B cell (primary cell): ENCODE data around the gene DYNC2H1. TPM values are rescaled to one million over a fixed set of nuclear protein-coding genes. Genes with fewer than 3 reads are reported as not detected.

Experiments used
- ATAC-seq: fragments of 200-7000 bp; cut with Tn5 transposase; one replicate; pipeline ENCODE4 v1.10.0; 2021; ENCODE audit warnings: low read depth, mild to moderate bottlenecking, moderate number of reproducible peaks, moderate library complexity
- CTCF ChIA-PET: fragments of 350-600 bp; sonication (Branson Sonifier 250); formaldehyde crosslinking; loops from one replicate; lab custom pipeline; 2021; ENCODE audit warnings: antibody characterized with exemption, inconsistent platforms; lab: Charles Lee
- POLR2A ChIA-PET: fragments of 350-600 bp; sonication (Branson Sonifier 250); formaldehyde crosslinking; loops from one replicate; lab custom pipeline; 2021; ENCODE audit warnings: antibody characterized with exemption; lab: Charles Lee
- DNase-seq: peaks from one replicate; pipeline ENCODE4 v3.0.0; 2013
- H2AFZ ChIP-seq: 2 replicates; pipeline ENCODE4 v1.6.1; 2012; ENCODE audit warnings: mild to moderate bottlenecking, low read depth, low read length; ENCODE audit not compliant: insufficient read depth, poor library complexity, severe bottlenecking
- H3K27ac ChIP-seq, 2 donors: 1 replicate in 1 of 2; 2 replicates in 1 of 2; pipeline ENCODE4 v1.5.1; 2012 to 2013; ENCODE audit warnings: low read length in 2 of 2, mild to moderate bottlenecking in 2 of 2, moderate library complexity in 1 of 2
- H3K27me3 ChIP-seq, 4 experiments: fragments of 200-600 bp in 1 of 4; sonication (generic) in 1 of 4; replicated peaks in 1 of 4; 1 replicate in 2 of 4; 2 replicates in 2 of 4; pipeline versions ENCODE4 v1.6.1 to v1.7.0; 2013 to 2016; ENCODE audit warnings: low read length in 3 of 4, mild to moderate bottlenecking in 2 of 4, mixed read lengths in 1 of 4, moderate library complexity in 1 of 4; ENCODE audit not compliant: insufficient read depth in 4 of 4, control insufficient read depth in 3 of 4; ENCODE audit errors: control extremely low read depth in 1 of 4
- H3K36me3 ChIP-seq, 2 experiments: replicated peaks in 1 of 2; 1 replicate in 1 of 2; 2 replicates in 1 of 2; pipeline versions ENCODE4 v1.6.1 to v1.7.1; 2013; ENCODE audit warnings: low read length in 1 of 2; ENCODE audit not compliant: insufficient read depth in 2 of 2, control insufficient read depth in 1 of 2; ENCODE audit errors: control extremely low read depth in 1 of 2, extremely low read depth in 1 of 2
- H3K4me1 ChIP-seq, 2 donors: fragments of 200-600 bp in 1 of 2; sonication (generic) in 1 of 2; 1 replicate in 1 of 2; 2 replicates in 1 of 2; pipeline versions ENCODE4 v1.5.1 to v1.6.1; 2013 to 2017; ENCODE audit warnings: low read length in 2 of 2; ENCODE audit not compliant: control insufficient read depth in 2 of 2, insufficient read depth in 2 of 2
- H3K4me2 ChIP-seq: replicated peaks from 2 replicates; pipeline ENCODE3; 2012; ENCODE audit warnings: mild to moderate bottlenecking, low read depth, low read length; ENCODE audit not compliant: poor library complexity, severe bottlenecking
- H3K4me3 ChIP-seq, 5 experiments: fragments of 200-600 bp in 1 of 5; sonication (generic) in 1 of 5; 1 replicate in 3 of 5; 2 replicates in 2 of 5; pipeline versions ENCODE4 v1.5.1 to v1.7.0; 2011 to 2016; ENCODE audit warnings: low read length in 4 of 5, mild to moderate bottlenecking in 4 of 5, low read depth in 2 of 5, control low read depth in 1 of 5, moderate library complexity in 1 of 5; ENCODE audit not compliant: insufficient read depth in 1 of 5; ENCODE audit errors: control extremely low read depth in 1 of 5, extremely low read depth in 1 of 5
- H3K79me2 ChIP-seq: fragments of 200-600 bp; sonication (generic); one replicate; pipeline ENCODE4 v1.6.0; 2016; ENCODE audit warnings: low read length; ENCODE audit not compliant: control insufficient read depth, insufficient read depth
- H3K9ac ChIP-seq: fragments of 200-600 bp; sonication (generic); 2 replicates; pipeline ENCODE4 v1.6.1; 2017; ENCODE audit warnings: mild to moderate bottlenecking, low read length, moderate library complexity
- H3K9me3 ChIP-seq, 3 donors: one replicate each; pipeline versions ENCODE4 v1.6.1 to v1.7.1; 2013; ENCODE audit warnings: low read length in 2 of 3; ENCODE audit not compliant: control insufficient read depth in 2 of 3, insufficient read depth in 1 of 3; ENCODE audit errors: control extremely low read depth in 1 of 3
- H4K20me1 ChIP-seq: 2 replicates; pipeline ENCODE4 v1.6.0; 2012; ENCODE audit warnings: mild to moderate bottlenecking, low read length; ENCODE audit not compliant: insufficient read depth, control insufficient read depth, poor library complexity, severe bottlenecking
- H3K27ac Mint-ChIP-seq: one replicate; pipeline ENCODE4 v1.8.0; 2021; ENCODE audit warnings: mixed read lengths
- H3K27me3 Mint-ChIP-seq: one replicate; pipeline ENCODE4 v1.8.0; 2021; ENCODE audit warnings: mixed read lengths
- H3K4me1 Mint-ChIP-seq: one replicate; pipeline ENCODE4 v1.8.0; 2021; ENCODE audit warnings: mixed read lengths
- H3K4me3 Mint-ChIP-seq: one replicate; pipeline ENCODE4 v1.8.0; 2021; ENCODE audit warnings: mixed read lengths
- H3K9me3 Mint-ChIP-seq: one replicate; pipeline ENCODE4 v1.8.0; 2022; ENCODE audit warnings: mixed read lengths; ENCODE audit not compliant: insufficient read depth
- CTCF ChIP-seq: fragments of 200-600 bp; IDR thresholded peaks from one replicate; pipeline ENCODE4 v1.8.0; 2022; ENCODE audit warnings: antibody characterized with exemption, mild to moderate bottlenecking
- EZH2 ChIP-seq: IDR thresholded peaks from 2 replicates; pipeline ENCODE4 v1.6.1; 2012; ENCODE audit warnings: borderline replicate concordance, low read depth, mild to moderate bottlenecking, moderate library complexity, low read length; ENCODE audit not compliant: insufficient read depth, poor library complexity, severe bottlenecking
- WGBS: methylation state at CpG from one replicate; pipeline ENCODE4 v1.1.5; 2013; ENCODE audit warnings: missing lambda C conversion rate; ENCODE audit not compliant: insufficient coverage; 5-methylcytosine and 5-hydroxymethylcytosine counted together
- intact Hi-C: fragments of 100-400 bp; cut with micrococcal nuclease; formaldehyde crosslinking; loops from one replicate; pipeline ENCODE4 v1.10.0; 2022
- polyA plus RNA-seq: library from polyadenylated mRNA; depleted of rRNA; stranded (reverse); fragments of >200 nt; gene quantifications from 2 replicates; pipeline ENCODE4 v1.2.3, GENCODE V29; 2012
- total RNA-seq, 2 donors: library from RNA; stranded (reverse); fragments of 120-200 nt in 1 of 2; gene quantifications; 1 replicate in 1 of 2; 2 replicates in 1 of 2; pipeline versions ENCODE4 v1.2.3 to v1.2.4, GENCODE V29; 2013 to 2022

DYNC2H1 gene
- total and polyA plus RNA-seq, 2 donors (not counting 1 experiment from before 2014, with no cell fraction given) = 0.92 to 7.8 TPM

GRCh38 chr11:103384652-103385051 is 275.4 kb downstream of the DYNC2H1 start:
- ATAC-seq = no peak
- Histone ChIP-seq H2AFZ (no peak overlapping the region), H3K36me3 (no peaks in the 10 kb centered on the region), H3K4me3 (no peak overlapping the region), H3K9ac (no peak overlapping the region), H3K4me1 (no peaks in the 10 kb centered on the region), H3K27ac (no peak overlapping the region), H3K9me3 (no peaks in the 10 kb centered on the region), H3K79me2 (no peaks in the 10 kb centered on the region), H3K4me2 (no peak overlapping the region), H4K20me1 (no peaks in the 10 kb centered on the region), H3K27me3 (no peaks in the 10 kb centered on the region)
- ChIA-PET CTCF (no interaction called here), POLR2A (no interaction called here)
- TF ChIP-seq EZH2 (no peak), CTCF (no peak)
- no peak overlapping the region for H3K27ac Mint-ChIP-seq
- H3K9me3 Mint-ChIP-seq = no peaks in the 10 kb centered on the region
- peaks cover 2% of the 10 kb centered on the region for H3K27me3 Mint-ChIP-seq
- intact Hi-C loops = no loop called here
- no peaks in the 10 kb centered on the region for H3K4me1 Mint-ChIP-seq
- DNase-seq = no peak
- no peak overlapping the region for H3K4me3 Mint-ChIP-seq

GRCh38 chr11:103395612-103396011 is 286.4 kb downstream of the DYNC2H1 start:
- ATAC-seq (no peak), DNase-seq (no peak)
- Histone ChIP-seq H3K27me3 (no peaks in the 10 kb centered on the region), H4K20me1 (no peaks in the 10 kb centered on the region), H3K4me2 (no peak overlapping the region), H3K4me1 (no peaks in the 10 kb centered on the region), H3K9ac (no peak overlapping the region), H3K4me3 (no peak overlapping the region), H3K36me3 (no peaks in the 10 kb centered on the region), H3K27ac (no peak overlapping the region), H3K79me2 (no peaks in the 10 kb centered on the region), H3K9me3 (peaks cover 0 to 4% (median 2%) of the 10 kb centered on the region in 3 donors), H2AFZ (no peak overlapping the region)
- Mint-ChIP-seq H3K9me3 (no peaks in the 10 kb centered on the region), H3K4me3 (no peak overlapping the region), H3K4me1 (no peaks in the 10 kb centered on the region), H3K27me3 (no peaks in the 10 kb centered on the region), H3K27ac (no peak overlapping the region)
- intact Hi-C loops = no loop called here
- ChIA-PET POLR2A (no interaction called here), CTCF (no interaction called here)
- 100% methylated on average over 1 of the region's 2 CpGs for WGBS
- TF ChIP-seq CTCF = no peak
- TF ChIP-seq EZH2 = no peak
